CD4-positive, CD25-positive, alpha-beta regulatory T cell (primary cell): Measurements from ENCODE around the gene TMPRSS4. TPM values are rescaled to one million over a fixed set of nuclear protein-coding genes. Genes with fewer than 3 reads are reported as not detected.
A peak's percentile ranks its signal among the peaks of the same experiment; 100 is the strongest.
"Not testable (repeated sequence)": the region's sequence is repeated elsewhere in the genome, so short reads cannot be mapped to it uniquely, and the experiment has no call there.

Source experiments
- ATAC-seq, 2 donors: fragments of 150-1000 bp; cut with Tn5 transposase; one replicate each; pipeline ENCODE4 v1.10.0; 2021; ENCODE audit warnings: low read depth in 2 of 2, moderate number of reproducible peaks in 2 of 2, moderate library complexity in 1 of 2
- DNase-seq, 3 donors: peaks; one replicate each; pipeline versions ENCODE4 v3.0.0 to v3.0.0-alpha.2; 2012 to 2022; ENCODE audit warnings: mixed read lengths in 1 of 3
- H3K27ac ChIP-seq: one replicate; pipeline ENCODE4 v1.7.0; 2013; ENCODE audit warnings: mild to moderate bottlenecking, low read length; ENCODE audit not compliant: insufficient read depth, poor library complexity, severe bottlenecking
- H3K27me3 ChIP-seq: one replicate; pipeline ENCODE4 v1.7.0; 2013; ENCODE audit warnings: low read length; ENCODE audit not compliant: control insufficient read depth, insufficient read depth
- H3K36me3 ChIP-seq: one replicate; pipeline ENCODE4 v1.7.0; 2013; ENCODE audit warnings: mild to moderate bottlenecking, low read length, moderate library complexity; ENCODE audit not compliant: control insufficient read depth, insufficient read depth
- H3K4me1 ChIP-seq: 2 replicates; pipeline ENCODE4 v1.7.0; 2013; ENCODE audit warnings: mild to moderate bottlenecking, low read length; ENCODE audit not compliant: insufficient read depth, control insufficient read depth, poor library complexity, severe bottlenecking
- H3K4me3 ChIP-seq: one replicate; pipeline ENCODE4 v1.7.0; 2013; ENCODE audit warnings: low read depth, mild to moderate bottlenecking, low read length, moderate library complexity
- H3K9me3 ChIP-seq, 2 experiments: 1 replicate in 1 of 2; 2 replicates in 1 of 2; pipeline ENCODE4 v1.7.0; 2013; ENCODE audit warnings: low read length in 2 of 2, mild to moderate bottlenecking in 1 of 2, moderate library complexity in 1 of 2; ENCODE audit not compliant: control insufficient read depth in 2 of 2
- H3K27ac Mint-ChIP-seq, 3 donors: one replicate each; pipeline ENCODE4 v1.8.0; 2020 to 2022; ENCODE audit warnings: mild to moderate bottlenecking in 3 of 3, mixed read lengths in 3 of 3, moderate library complexity in 2 of 3
- H3K27me3 Mint-ChIP-seq: one replicate; pipeline ENCODE4 v1.8.0; 2022; ENCODE audit warnings: mild to moderate bottlenecking, mixed read lengths
- H3K36me3 Mint-ChIP-seq: one replicate; pipeline ENCODE4 v1.8.0; 2020; ENCODE audit warnings: mixed read lengths
- H3K4me1 Mint-ChIP-seq, 4 donors: one replicate each; pipeline ENCODE4 v1.8.0; 2020 to 2022; ENCODE audit warnings: mixed read lengths in 4 of 4, mild to moderate bottlenecking in 1 of 4
- H3K4me3 Mint-ChIP-seq, 4 donors: one replicate each; pipeline ENCODE4 v1.8.0; 2020 to 2022; ENCODE audit warnings: mild to moderate bottlenecking in 4 of 4, mixed read lengths in 4 of 4, moderate library complexity in 3 of 4
- H3K9me3 Mint-ChIP-seq, 7 donors: one replicate each; pipeline ENCODE4 v1.8.0; 2020 to 2022; ENCODE audit warnings: mixed read lengths in 7 of 7, mild to moderate bottlenecking in 3 of 7, moderate library complexity in 2 of 7
- polyA plus RNA-seq, 4 donors: library from polyadenylated mRNA; unstranded; fragments of 300-500 nt; fragmentation: Illumina TruSeq; gene quantifications; one replicate each; pipeline ENCODE4 v1.2.3, GENCODE V29; 2021
- total RNA-seq: library from RNA; stranded (reverse); gene quantifications from one replicate; pipeline ENCODE4 v1.2.3, GENCODE V29; 2022

Gene TMPRSS4
- total and polyA plus RNA-seq, 5 donors from 2014 or later = not detected

DNA sequence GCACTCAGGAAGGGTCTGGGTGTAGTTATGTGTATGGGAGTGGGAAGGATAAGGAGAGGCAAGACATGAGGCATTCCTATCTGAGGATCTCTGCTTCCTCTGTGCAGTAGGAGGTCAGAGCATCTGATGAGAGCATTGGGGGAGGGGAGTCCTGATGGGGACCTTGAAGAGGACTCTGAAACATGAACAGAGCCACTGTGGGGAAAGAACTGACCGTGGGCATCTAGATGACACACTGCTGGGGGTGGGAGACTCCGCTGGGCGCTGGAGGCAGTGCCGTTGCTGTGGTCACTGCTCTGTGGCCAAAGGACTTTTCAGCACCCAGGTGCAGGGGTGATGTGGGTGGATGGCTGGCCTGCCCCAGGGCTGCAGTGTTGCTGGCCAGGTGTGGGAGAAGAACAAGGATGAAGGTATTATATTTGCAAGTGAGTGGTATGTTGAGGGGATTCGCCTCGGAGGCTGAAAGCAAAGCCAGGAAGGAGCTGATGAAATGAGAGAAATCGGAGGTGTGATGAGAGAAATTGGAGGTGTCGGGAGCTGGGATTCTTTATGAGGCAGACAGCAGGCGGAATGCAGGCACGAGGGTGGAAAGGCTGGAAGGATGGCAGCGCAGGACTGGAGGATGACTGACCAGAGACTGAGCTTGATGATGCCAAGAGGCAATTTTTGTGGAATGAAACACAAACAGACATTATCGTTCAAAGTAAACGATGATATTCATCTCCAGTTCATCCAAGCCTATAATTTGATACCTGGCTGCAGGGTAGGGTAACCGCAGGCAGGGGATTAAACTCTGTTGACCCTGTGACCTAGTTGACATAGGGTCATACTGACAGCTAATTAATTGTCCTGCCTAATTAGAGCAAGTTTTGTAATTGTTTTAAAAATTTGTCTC is 19.4 kb upstream of the TMPRSS4 start:
- H3K4me1 Mint-ChIP-seq = peaks cover 5 to 13% (median 9%) of the 10 kb centered on the region in 4 donors
- Histone ChIP-seq H3K4me3 (no peak overlapping the region), H3K9me3 (no peaks in the 10 kb centered on the region), H3K27me3 (no peaks in the 10 kb centered on the region), H3K4me1 (peaks cover 12% of the 10 kb centered on the region), H3K27ac (no peak overlapping the region), H3K36me3 (no peaks in the 10 kb centered on the region)
- no peak for DNase-seq
- H3K4me3 Mint-ChIP-seq = no peak overlapping the region
- peaks cover 21% of the 10 kb centered on the region for H3K27me3 Mint-ChIP-seq
- H3K36me3 Mint-ChIP-seq = no peaks in the 10 kb centered on the region
- H3K9me3 Mint-ChIP-seq = peaks cover 0 to 2% (median 0%) of the 10 kb centered on the region in 7 donors
- no peak for ATAC-seq
- peak overlapping the region in 2 of 3 donors; percentile 26 to 59 for H3K27ac Mint-ChIP-seq

DNA sequence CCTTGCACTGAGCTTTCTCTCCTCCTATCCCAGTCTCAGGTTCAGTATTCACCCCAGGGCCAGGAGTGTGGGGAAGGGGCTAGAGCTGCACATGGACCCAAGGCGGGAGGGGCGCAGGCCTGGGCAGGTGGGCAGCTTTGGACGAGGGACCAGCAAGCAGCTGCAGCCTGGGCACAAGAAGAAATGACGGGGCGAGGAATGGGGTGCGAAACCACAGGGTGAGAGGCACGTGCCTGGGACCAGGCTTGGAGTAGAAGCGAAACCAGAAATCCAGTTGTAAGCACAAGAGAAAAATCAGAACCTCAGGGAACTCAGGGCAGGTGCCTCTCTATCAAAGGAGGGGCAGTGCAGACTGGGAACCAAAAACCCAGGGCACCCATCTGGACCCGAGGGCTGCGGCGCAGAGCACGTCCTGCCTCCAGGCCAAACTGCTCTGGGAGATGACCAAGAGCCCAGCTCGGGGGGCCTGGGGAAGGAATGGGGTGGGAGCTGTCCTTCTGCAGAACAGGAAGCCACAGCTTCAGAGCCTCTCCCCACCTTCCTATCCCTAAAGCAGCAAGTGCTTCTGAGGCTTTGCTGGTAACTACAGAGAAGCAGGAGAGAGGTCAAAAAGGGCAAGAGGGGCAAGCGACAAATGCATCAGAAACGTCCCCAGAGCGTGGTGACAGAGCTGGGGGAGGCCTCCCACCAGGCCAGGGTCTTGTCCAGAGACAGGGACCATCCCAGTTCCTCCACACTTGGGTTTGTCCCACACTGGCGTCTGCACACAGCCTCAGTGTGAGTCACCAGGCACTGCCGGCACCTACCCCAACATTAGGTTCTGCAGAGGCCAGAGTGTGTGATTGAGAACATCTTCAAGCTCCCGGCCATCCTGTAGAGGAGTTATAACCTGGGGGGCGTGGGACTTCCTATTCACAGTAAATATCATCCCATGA is 18.3 kb upstream of the TMPRSS4 start:
- ATAC-seq (no peak), DNase-seq (no peak)
- H3K4me1 Mint-ChIP-seq = peaks cover 0 to 3% (median 1%) of the 10 kb centered on the region in 4 donors
- H3K9me3 Mint-ChIP-seq = no peaks in the 10 kb centered on the region
- no peaks in the 10 kb centered on the region for H3K36me3 Mint-ChIP-seq
- Histone ChIP-seq H3K36me3 (no peaks in the 10 kb centered on the region), H3K4me1 (peaks cover under 1% of the 10 kb centered on the region), H3K27ac (no peak overlapping the region), H3K27me3 (no peaks in the 10 kb centered on the region), H3K4me3 (no peak overlapping the region), H3K9me3 (no peaks in the 10 kb centered on the region)
- peak overlapping the region in 1 of 4 donors; percentile 28 for H3K4me3 Mint-ChIP-seq
- H3K27ac Mint-ChIP-seq = no peak overlapping the region
- peaks cover 27% of the 10 kb centered on the region for H3K27me3 Mint-ChIP-seq

DNA sequence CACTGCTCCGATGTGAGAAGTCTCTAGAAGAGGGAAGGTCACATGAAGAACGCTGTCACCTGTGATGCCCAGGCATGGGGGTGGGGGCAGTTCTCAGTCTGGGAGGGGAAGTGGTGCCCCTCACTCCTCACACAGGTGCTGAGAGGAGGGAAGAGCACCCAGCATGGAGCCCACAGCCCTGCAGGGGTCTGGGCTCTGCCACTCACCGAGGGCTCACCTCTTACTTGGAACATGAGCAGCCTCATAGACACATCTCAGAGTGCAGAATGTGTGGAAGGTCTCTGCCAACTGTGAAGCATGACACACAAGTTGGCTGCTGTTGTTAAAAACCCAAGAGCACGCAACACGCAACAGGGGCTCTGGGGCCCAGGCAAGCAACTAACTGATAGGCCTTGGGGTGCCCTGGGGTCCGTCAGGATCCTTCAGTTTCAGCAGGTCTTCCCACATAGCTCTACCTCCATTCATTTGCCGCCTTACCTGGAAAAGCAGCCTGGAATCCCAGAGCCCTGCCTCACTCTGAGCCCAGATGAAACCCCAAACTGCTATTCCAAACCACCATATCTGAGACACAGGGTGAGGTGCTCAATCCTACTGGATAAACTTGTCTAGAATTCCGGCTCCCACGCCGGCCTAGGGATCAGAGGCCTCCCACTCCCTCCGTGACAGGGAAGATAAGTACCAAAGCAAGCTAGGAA is 17.5 kb upstream of the TMPRSS4 start:
- ATAC-seq (no peak), DNase-seq (no peak)
- Histone ChIP-seq H3K36me3 (no peaks in the 10 kb centered on the region), H3K9me3 (no peaks in the 10 kb centered on the region), H3K27ac (no peak overlapping the region), H3K4me1 (no peaks in the 10 kb centered on the region), H3K27me3 (no peaks in the 10 kb centered on the region), H3K4me3 (no peak overlapping the region)
- H3K27me3 Mint-ChIP-seq = peaks cover 36% of the 10 kb centered on the region
- H3K4me3 Mint-ChIP-seq = no peak overlapping the region
- no peaks in the 10 kb centered on the region for H3K9me3 Mint-ChIP-seq
- H3K4me1 Mint-ChIP-seq = no peaks in the 10 kb centered on the region
- no peak overlapping the region for H3K27ac Mint-ChIP-seq
- H3K36me3 Mint-ChIP-seq = no peaks in the 10 kb centered on the region

DNA sequence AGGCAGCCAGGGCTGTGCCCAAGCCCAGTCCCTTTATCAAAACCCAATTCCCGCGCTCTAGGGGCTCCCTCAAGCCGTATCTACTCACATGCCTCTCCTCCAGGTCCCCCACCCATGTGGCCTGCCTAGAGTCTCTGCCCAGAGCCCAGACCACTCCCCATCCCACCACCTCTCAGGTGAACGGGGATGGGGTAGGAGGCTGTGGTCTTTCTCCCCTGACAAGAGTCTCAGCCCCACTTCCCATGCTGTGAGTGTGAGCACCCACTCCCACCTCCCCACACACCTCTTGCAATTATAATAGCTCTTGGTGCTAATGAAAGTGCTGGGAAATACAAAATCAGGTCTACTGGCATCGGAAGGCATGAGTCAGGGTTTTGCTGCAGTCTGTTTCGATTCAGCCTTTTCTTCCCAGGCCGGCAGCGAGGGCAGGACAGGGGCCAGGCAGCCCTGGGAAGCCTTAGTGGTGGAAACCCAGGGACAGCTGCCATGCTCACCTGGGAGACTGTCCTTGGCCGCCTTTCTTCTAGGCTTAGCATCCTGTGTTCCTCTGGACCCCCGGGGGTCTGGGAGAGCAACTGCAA is 16.7 kb upstream of the TMPRSS4 start:
- Histone ChIP-seq H3K36me3 (no peaks in the 10 kb centered on the region), H3K4me1 (no peaks in the 10 kb centered on the region), H3K9me3 (no peaks in the 10 kb centered on the region), H3K4me3 (no peak overlapping the region), H3K27ac (no peak overlapping the region), H3K27me3 (no peaks in the 10 kb centered on the region)
- Mint-ChIP-seq H3K27me3 (peaks cover 40% of the 10 kb centered on the region), H3K36me3 (no peaks in the 10 kb centered on the region), H3K27ac (no peak overlapping the region), H3K4me3 (no peak overlapping the region), H3K9me3 (no peaks in the 10 kb centered on the region), H3K4me1 (no peaks in the 10 kb centered on the region)
- ATAC-seq (no peak), DNase-seq (no peak)

DNA sequence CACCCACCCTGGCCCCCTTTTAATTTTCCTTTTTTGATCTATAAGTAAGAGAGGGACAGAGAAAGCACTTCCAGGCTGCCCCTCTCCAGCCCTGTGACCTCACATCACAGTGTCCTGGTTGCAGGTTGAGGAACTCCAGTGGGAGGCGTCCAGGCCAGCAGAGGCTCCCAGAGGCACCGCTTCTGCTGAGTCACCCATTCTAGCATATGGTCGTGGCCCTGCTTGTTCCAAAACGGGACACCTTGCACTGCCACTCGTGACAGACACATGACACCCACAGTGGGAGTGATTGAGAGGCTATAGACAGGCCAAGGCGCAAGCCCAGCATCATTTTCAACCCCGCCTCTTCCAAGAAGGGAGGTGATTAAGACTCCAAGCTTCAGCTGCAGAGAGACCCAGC is 16.0 kb upstream of the TMPRSS4 start:
- no peaks in the 10 kb centered on the region for H3K9me3 Mint-ChIP-seq
- Histone ChIP-seq H3K36me3 (no peaks in the 10 kb centered on the region), H3K27me3 (no peaks in the 10 kb centered on the region), H3K4me3 (no peak overlapping the region), H3K9me3 (no peaks in the 10 kb centered on the region), H3K4me1 (no peaks in the 10 kb centered on the region), H3K27ac (no peak overlapping the region)
- H3K4me1 Mint-ChIP-seq = no peaks in the 10 kb centered on the region
- H3K27me3 Mint-ChIP-seq = peaks cover 46% of the 10 kb centered on the region
- no peak overlapping the region for H3K27ac Mint-ChIP-seq
- no peak overlapping the region for H3K4me3 Mint-ChIP-seq
- no peak for DNase-seq
- no peak for ATAC-seq
- no peaks in the 10 kb centered on the region for H3K36me3 Mint-ChIP-seq

DNA sequence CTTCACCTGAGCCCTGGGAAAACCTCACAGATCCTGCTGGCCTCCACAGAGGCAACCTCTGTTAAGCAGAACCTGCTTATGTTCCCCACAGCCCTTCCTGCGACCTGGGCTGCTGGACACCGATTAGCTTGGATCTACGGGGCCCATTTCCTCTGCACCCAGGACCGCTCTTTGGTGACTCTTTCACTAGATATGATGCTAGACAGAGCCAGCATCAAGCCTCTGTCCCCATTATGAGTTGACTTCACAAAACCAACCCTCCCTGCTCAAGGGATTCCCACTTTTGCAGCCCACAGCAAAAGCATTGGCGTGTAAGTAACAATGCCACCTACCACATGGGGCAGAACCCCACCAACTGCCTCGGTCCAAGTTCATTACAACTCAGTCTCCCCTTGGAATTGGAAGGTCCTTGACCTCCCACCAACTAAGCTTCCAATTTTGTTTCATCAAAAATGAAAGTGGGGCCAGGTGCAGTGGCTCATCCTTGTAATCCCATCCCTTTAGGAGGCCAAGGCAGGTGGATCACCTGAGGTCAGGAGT is 15.2 kb upstream of the TMPRSS4 start:
- H3K36me3 Mint-ChIP-seq = no peaks in the 10 kb centered on the region
- DNase-seq (no peak), ATAC-seq (no peak)
- Histone ChIP-seq H3K9me3 (no peaks in the 10 kb centered on the region), H3K4me1 (no peaks in the 10 kb centered on the region), H3K27ac (no peak overlapping the region), H3K4me3 (no peak overlapping the region), H3K27me3 (no peaks in the 10 kb centered on the region), H3K36me3 (no peaks in the 10 kb centered on the region)
- H3K4me1 Mint-ChIP-seq = no peaks in the 10 kb centered on the region
- no peak overlapping the region for H3K27ac Mint-ChIP-seq
- H3K4me3 Mint-ChIP-seq = no peak overlapping the region
- H3K9me3 Mint-ChIP-seq = peaks cover 0 to 2% (median 0%) of the 10 kb centered on the region in 7 donors
- H3K27me3 Mint-ChIP-seq = peaks cover 46% of the 10 kb centered on the region

DNA sequence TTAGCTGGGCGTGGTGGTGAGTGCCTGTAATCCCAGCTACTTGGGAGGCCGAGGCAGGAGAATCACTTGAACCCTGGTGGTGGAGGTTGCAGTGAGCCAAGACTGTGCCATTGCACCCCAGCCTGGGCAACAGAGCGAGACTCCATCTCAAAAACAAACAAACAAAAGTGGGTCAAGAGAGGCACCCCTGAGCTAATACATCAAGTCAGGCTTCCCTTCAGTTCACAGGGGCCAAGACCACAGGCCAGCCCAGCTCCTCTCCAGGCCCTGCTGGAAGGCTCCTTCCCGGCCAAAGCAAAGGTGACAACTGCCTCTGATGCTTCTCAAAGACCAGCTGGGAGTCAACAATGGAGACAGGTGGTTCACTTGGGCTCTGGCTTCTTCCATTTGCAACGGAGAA is 14.7 kb upstream of the TMPRSS4 start:
- H3K9me3 Mint-ChIP-seq, H3K27me3 ChIP-seq, H3K27ac ChIP-seq, H3K4me1 ChIP-seq, H3K36me3 Mint-ChIP-seq, H3K4me3 ChIP-seq, H3K9me3 ChIP-seq, ATAC-seq, H3K27ac Mint-ChIP-seq, H3K4me1 Mint-ChIP-seq, DNase-seq, H3K36me3 ChIP-seq, H3K4me3 Mint-ChIP-seq: not testable (repeated sequence)
- peaks cover 44% of the 10 kb centered on the region for H3K27me3 Mint-ChIP-seq
